GM12872 (cell line): ENCODE results near the gene FKBP6.

Source experiments
- TF ChIP-seq, protein P1 (sequence below): IDR thresholded peaks from 3 replicates; pipeline ENCODE4 v1.5.1; 2011; ENCODE audit warnings: low read depth, mild to moderate bottlenecking, low read length, moderate library complexity; ENCODE audit not compliant: insufficient read depth

Gene FKBP6

DNA sequence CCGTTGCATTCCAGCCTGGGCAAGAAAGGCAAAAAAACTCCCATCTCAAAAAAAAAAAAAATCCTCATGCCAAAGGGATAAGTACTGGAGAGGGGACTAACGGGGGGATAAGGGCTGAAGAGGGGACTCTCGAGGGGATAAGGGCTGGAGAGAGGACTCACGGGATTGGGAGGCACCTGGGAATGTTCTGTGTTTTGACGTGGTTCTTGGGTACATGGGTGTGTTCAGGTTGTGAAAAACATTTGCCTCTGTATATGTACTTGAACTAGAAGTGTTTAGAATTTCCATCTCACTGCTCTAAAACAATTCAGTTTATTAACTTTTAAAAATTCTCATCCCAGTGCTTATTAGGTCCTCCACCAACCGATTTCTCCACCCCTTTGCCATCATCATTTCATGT is 4.5 kb downstream of the FKBP6 start:
- TF ChIP-seq, protein P1, sequence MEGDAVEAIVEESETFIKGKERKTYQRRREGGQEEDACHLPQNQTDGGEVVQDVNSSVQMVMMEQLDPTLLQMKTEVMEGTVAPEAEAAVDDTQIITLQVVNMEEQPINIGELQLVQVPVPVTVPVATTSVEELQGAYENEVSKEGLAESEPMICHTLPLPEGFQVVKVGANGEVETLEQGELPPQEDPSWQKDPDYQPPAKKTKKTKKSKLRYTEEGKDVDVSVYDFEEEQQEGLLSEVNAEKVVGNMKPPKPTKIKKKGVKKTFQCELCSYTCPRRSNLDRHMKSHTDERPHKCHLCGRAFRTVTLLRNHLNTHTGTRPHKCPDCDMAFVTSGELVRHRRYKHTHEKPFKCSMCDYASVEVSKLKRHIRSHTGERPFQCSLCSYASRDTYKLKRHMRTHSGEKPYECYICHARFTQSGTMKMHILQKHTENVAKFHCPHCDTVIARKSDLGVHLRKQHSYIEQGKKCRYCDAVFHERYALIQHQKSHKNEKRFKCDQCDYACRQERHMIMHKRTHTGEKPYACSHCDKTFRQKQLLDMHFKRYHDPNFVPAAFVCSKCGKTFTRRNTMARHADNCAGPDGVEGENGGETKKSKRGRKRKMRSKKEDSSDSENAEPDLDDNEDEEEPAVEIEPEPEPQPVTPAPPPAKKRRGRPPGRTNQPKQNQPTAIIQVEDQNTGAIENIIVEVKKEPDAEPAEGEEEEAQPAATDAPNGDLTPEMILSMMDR = no peak

GRCh38 chr7:73338321-73338720 is 10.4 kb downstream of the FKBP6 start:
- TF ChIP-seq, protein P1 = no peak

DNA sequence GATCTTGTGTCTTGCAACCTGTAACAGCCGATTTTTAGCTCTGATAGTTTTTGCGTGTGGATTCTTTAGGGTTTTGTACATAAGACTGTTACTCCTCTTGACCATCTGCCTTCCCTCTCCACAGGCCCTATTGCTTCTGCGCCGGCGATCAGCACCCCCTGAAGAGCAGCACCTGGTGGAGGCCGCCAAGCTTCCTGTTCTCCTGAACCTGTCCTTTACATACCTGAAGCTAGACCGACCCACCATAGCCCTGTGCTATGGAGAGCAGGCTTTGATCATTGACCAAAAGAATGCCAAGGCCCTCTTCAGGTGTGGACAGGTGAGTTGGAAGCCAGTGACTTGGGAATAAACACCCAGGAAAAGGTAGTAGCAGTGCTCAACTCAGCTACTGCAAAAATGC is 12.6 kb downstream of the FKBP6 start:
- TF ChIP-seq, protein P1 = no peak

- TF ChIP-seq, protein P1 = no peak
Measured at GRCh38 chr7:73341877-73342276, 13.9 kb downstream of the FKBP6 start.

GRCh38 chr7:73342645-73343044 is 14.7 kb downstream of the FKBP6 start:
- TF ChIP-seq, protein P1 = no peak

GRCh38 chr7:73343671-73344380 is 15.9 kb downstream of the FKBP6 start:
- TF ChIP-seq, protein P1 = no peak

DNA sequence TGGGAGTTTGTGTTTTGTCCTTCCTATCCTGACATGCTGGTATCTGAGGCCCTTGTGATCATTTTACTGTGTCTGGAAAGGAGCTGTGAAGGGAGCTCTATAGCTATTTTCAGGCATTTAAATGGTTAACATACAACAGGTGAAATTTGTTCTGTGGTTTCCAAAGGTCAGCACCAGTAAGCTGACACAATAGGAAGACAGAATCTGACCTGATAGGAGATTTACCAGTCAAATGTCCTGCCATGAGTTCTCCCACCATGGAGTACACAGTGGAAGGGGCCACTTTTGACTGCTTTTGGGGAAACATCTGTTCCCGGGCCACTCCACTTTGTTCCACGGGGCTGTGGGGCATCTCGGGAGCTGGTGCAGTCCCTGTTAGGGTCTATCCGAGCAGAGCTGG is 17.6 kb downstream of the FKBP6 start:
- TF ChIP-seq, protein P1 = no peak
